Erythroblast (primary cell): ENCODE measurements around the gene CMSS1.

Experiments used
- GATA1 ChIP-seq: IDR thresholded peaks from 2 replicates; pipeline ENCODE4 v1.6.1; 2011; ENCODE audit warnings: low read depth, mild to moderate bottlenecking, control low read depth, low read length, moderate library complexity
- POLR2A ChIP-seq: IDR thresholded peaks from 2 replicates; pipeline ENCODE4 v1.6.1; 2011; ENCODE audit warnings: mild to moderate bottlenecking, low read length

DNA sequence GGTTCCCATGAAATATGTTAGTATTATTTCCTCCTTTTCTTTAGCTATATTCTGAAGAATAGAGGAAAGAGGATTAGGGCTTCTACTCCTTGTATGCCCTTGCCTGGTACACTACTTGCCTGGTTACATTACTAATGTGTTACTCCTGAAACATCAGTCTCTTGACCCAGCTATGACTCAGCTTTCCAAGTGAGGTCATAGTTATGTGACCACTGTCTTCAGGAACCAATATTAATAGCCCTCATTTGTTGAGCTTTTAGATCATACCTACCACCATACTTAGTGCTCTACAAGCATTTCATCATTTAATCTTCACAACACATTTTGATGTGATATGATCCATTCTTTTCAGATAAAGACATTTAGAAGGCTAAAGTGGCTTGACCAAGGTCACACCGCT is 60.3 kb downstream of the CMSS1 start:
- no peak for TF ChIP-seq POLR2A
- no peak for TF ChIP-seq GATA1
